H1 (cell line): ENCODE measurements around the gene CDC14B. TPM values are rescaled to one million over a fixed set of nuclear protein-coding genes. Genes with fewer than 3 reads are reported as not detected.
A peak's percentile ranks its signal among the peaks of the same experiment; 100 is the strongest.

Experiments used
- CTCF ChIA-PET: fragments of 300-600 bp; sonication (Branson Sonifier 250); formaldehyde crosslinking; loops from one replicate; lab custom pipeline; 2021; ENCODE audit not compliant: partially characterized antibody; lab: Charles Lee
- POLR2A ChIA-PET: fragments of 300-600 bp; sonication (Branson Sonifier 250); formaldehyde crosslinking; loops from one replicate; lab custom pipeline; 2021; ENCODE audit warnings: inconsistent platforms; ENCODE audit not compliant: partially characterized antibody; lab: Charles Lee
- DNase-seq, 2 experiments: peaks; one replicate each; pipeline versions ENCODE4 v3.0.0 to v3.0.0-alpha.2; 2010 to 2022; ENCODE audit warnings: low spot score in 2 of 2, low read depth in 1 of 2, mixed read lengths in 1 of 2
- FAIRE-seq: peaks from 2 replicates; lab custom pipeline; 2011; peaks lifted over from hg19 to GRCh38; lab: Jason Lieb, UNC
- H2AFZ ChIP-seq: 2 replicates; pipeline ENCODE4 v1.8.1; 2012; ENCODE audit warnings: low read length, inconsistent platforms
- H2AK5ac ChIP-seq: 2 replicates; pipeline ENCODE4 v1.6.1; 2013; ENCODE audit warnings: low read depth, low read length
- H2BK120ac ChIP-seq: replicated peaks from 2 replicates; pipeline ENCODE3; 2013; ENCODE audit warnings: low read depth, low read length, inconsistent platforms
- H2BK12ac ChIP-seq: 2 replicates; pipeline ENCODE4 v1.6.1; 2013; ENCODE audit warnings: low read depth, low read length
- H2BK15ac ChIP-seq: 2 replicates; pipeline ENCODE4 v1.6.1; 2013; ENCODE audit warnings: low read length
- H2BK20ac ChIP-seq: 2 replicates; pipeline ENCODE4 v1.6.1; 2013; ENCODE audit warnings: low read length
- H2BK5ac ChIP-seq: 2 replicates; pipeline ENCODE4 v1.6.1; 2013; ENCODE audit warnings: low read depth, low read length
- H3K14ac ChIP-seq: 2 replicates; pipeline ENCODE4 v1.6.1; 2013; ENCODE audit warnings: inconsistent platforms; ENCODE audit not compliant: insufficient read length
- H3K18ac ChIP-seq: 2 replicates; pipeline ENCODE4 v1.6.1; 2013; ENCODE audit warnings: low read length; ENCODE audit errors: extremely low read depth
- H3K23ac ChIP-seq: 2 replicates; pipeline ENCODE4 v1.6.1; 2013; ENCODE audit warnings: inconsistent platforms; ENCODE audit not compliant: insufficient read length
- H3K23me2 ChIP-seq: 2 replicates; pipeline ENCODE4 v1.6.1; 2013; ENCODE audit warnings: low read depth, low read length
- H3K27ac ChIP-seq: 2 replicates; pipeline ENCODE4 v1.6.1; 2011; ENCODE audit warnings: low read depth, low read length, inconsistent platforms
- H3K27me3 ChIP-seq, 4 experiments: replicated peaks in 1 of 4; 1 replicate in 1 of 4; 2 replicates in 3 of 4; pipeline versions ENCODE4 v1.6.1 to v1.8.1; 2011 to 2013; ENCODE audit warnings: low read length in 3 of 4, mild to moderate bottlenecking in 3 of 4, inconsistent platforms in 2 of 4, mixed read lengths in 2 of 4, moderate library complexity in 1 of 4; ENCODE audit not compliant: control insufficient read depth in 3 of 4, insufficient read depth in 3 of 4; ENCODE audit errors: extremely low read depth in 1 of 4
- H3K36me3 ChIP-seq, 4 experiments: 2 replicates each; pipeline versions ENCODE4 v1.6.1 to v1.8.1; 2011 to 2013; ENCODE audit warnings: mild to moderate bottlenecking in 4 of 4, low read length in 3 of 4, moderate library complexity in 2 of 4, control low read depth in 1 of 4, inconsistent platforms in 1 of 4; ENCODE audit not compliant: insufficient read depth in 4 of 4, control insufficient read depth in 2 of 4
- H3K4ac ChIP-seq: replicated peaks from 2 replicates; pipeline ENCODE3; 2013; ENCODE audit warnings: low read length, low read depth, mixed read lengths, inconsistent platforms; ENCODE audit not compliant: insufficient read length
- H3K4me1 ChIP-seq, 4 experiments: replicated peaks in 1 of 4; 1 replicate in 1 of 4; 2 replicates in 3 of 4; pipeline versions ENCODE4 v1.6.1 to v1.8.1; 2011 to 2013; ENCODE audit warnings: low read length in 3 of 4, inconsistent platforms in 2 of 4, mixed read lengths in 1 of 4; ENCODE audit not compliant: insufficient read depth in 4 of 4, control insufficient read depth in 3 of 4
- H3K4me2 ChIP-seq, 2 experiments: 2 replicates each; pipeline versions ENCODE4 v1.6.1 to v1.8.1; 2011 to 2013; ENCODE audit warnings: low read depth in 2 of 2, low read length in 2 of 2, control low read depth in 1 of 2, inconsistent platforms in 1 of 2, mild to moderate bottlenecking in 1 of 2; ENCODE audit not compliant: insufficient read depth in 1 of 2
- H3K4me3 ChIP-seq, 4 experiments: fragments of 200-600, 300-600 bp in 1 of 4; sonication (generic), shearing (Covaris generic), sonication (Bioruptor Twin) in 1 of 4; 2 replicates each; pipeline versions ENCODE4 v1.5.1 to v1.8.1; 2011 to 2016; ENCODE audit warnings: low read length in 4 of 4, low read depth in 3 of 4, control low read depth in 2 of 4, inconsistent platforms in 2 of 4, mild to moderate bottlenecking in 2 of 4, mixed read lengths in 1 of 4, moderate library complexity in 1 of 4; ENCODE audit not compliant: insufficient read depth in 2 of 4; ENCODE audit errors: extremely low read depth in 1 of 4
- H3K56ac ChIP-seq: replicated peaks from 2 replicates; pipeline ENCODE3; 2013; ENCODE audit warnings: low read depth, mild to moderate bottlenecking, mixed read lengths, low read length, inconsistent platforms; ENCODE audit not compliant: insufficient read length
- H3K79me1 ChIP-seq: 2 replicates; pipeline ENCODE4 v1.6.1; 2013; ENCODE audit warnings: low read depth, low read length, control low read depth
- H3K79me2 ChIP-seq, 2 experiments: 2 replicates each; pipeline versions ENCODE4 v1.6.1 to v1.8.1; 2012 to 2013; ENCODE audit warnings: low read length in 2 of 2, mild to moderate bottlenecking in 2 of 2, inconsistent platforms in 1 of 2; ENCODE audit not compliant: insufficient read depth in 2 of 2, control insufficient read depth in 1 of 2
- H3K9ac ChIP-seq, 4 experiments: replicated peaks in 1 of 4; 1 replicate in 1 of 4; 2 replicates in 3 of 4; pipeline versions ENCODE4 v1.6.1 to v1.8.1; 2011 to 2013; ENCODE audit warnings: low read depth in 3 of 4, low read length in 3 of 4, control low read depth in 2 of 4, mild to moderate bottlenecking in 2 of 4, moderate library complexity in 2 of 4, inconsistent platforms in 1 of 4; ENCODE audit errors: extremely low read depth in 1 of 4
- H3K9me3 ChIP-seq, 2 experiments: 2 replicates each; pipeline versions ENCODE4 v1.6.1 to v1.8.1; 2012 to 2013; ENCODE audit warnings: mild to moderate bottlenecking in 2 of 2, moderate library complexity in 2 of 2, control low read depth in 1 of 2, inconsistent platforms in 1 of 2, low read depth in 1 of 2, low read length in 1 of 2, mixed read lengths in 1 of 2; ENCODE audit not compliant: insufficient read depth in 2 of 2
- H4K20me1 ChIP-seq, 2 experiments: replicated peaks in 1 of 2; 2 replicates each; pipeline versions ENCODE3 to v1.8.1; 2011 to 2013; ENCODE audit warnings: inconsistent platforms in 2 of 2, low read length in 2 of 2, mild to moderate bottlenecking in 1 of 2; ENCODE audit not compliant: insufficient read depth in 2 of 2, control insufficient read depth in 1 of 2
- H4K5ac ChIP-seq: 2 replicates; pipeline ENCODE4 v1.6.1; 2013; ENCODE audit warnings: low read length, low read depth, mixed read lengths, inconsistent platforms; ENCODE audit not compliant: insufficient read length
- H4K8ac ChIP-seq: 2 replicates; pipeline ENCODE4 v1.8.0; 2013; ENCODE audit warnings: mild to moderate bottlenecking, moderate library complexity, low read length, inconsistent platforms; ENCODE audit not compliant: insufficient read depth; ENCODE audit errors: extremely low read depth
- H4K91ac ChIP-seq: replicated peaks from 2 replicates; pipeline ENCODE3; 2013; ENCODE audit warnings: low read length, mixed read lengths, inconsistent platforms; ENCODE audit not compliant: insufficient read length
- BCL11A ChIP-seq, 2 experiments: IDR thresholded peaks; one replicate each; pipeline ENCODE4 v1.6.1; 2011; ENCODE audit warnings: low read depth in 2 of 2, low read length in 2 of 2, mild to moderate bottlenecking in 2 of 2
- CHD1 ChIP-seq: IDR thresholded peaks from 2 replicates; pipeline ENCODE4 v1.6.1; 2012; ENCODE audit warnings: low read depth, low read length, improper control_type of control experiment
- CTBP2 ChIP-seq: IDR thresholded peaks from 2 replicates; pipeline ENCODE4 v1.7.0; 2011; ENCODE audit warnings: borderline replicate concordance, mild to moderate bottlenecking, moderate library complexity, mixed read lengths, low read length; ENCODE audit not compliant: insufficient read depth, insufficient read length
- E2F6 ChIP-seq: IDR thresholded peaks from 2 replicates; pipeline ENCODE4 v1.6.1; 2012; ENCODE audit warnings: inconsistent platforms
- EGR1 ChIP-seq: IDR thresholded peaks from 2 replicates; pipeline ENCODE4 v1.6.1; 2011; ENCODE audit warnings: low read depth, low read length, borderline replicate concordance
- EZH2 ChIP-seq: fragments of 200-600 bp; sonication (generic); IDR thresholded peaks from 2 replicates; pipeline ENCODE4 v1.7.1; 2012; ENCODE audit warnings: low read depth, mild to moderate bottlenecking, moderate library complexity, low read length, inconsistent platforms; ENCODE audit not compliant: severe bottlenecking
- FOSL1 ChIP-seq: IDR thresholded peaks from 2 replicates; pipeline ENCODE4 v1.6.1; 2011; ENCODE audit warnings: mild to moderate bottlenecking, low read depth, low read length, moderate library complexity; ENCODE audit not compliant: insufficient read depth
- HDAC6 ChIP-seq: IDR thresholded peaks from one replicate; pipeline ENCODE4 v1.7.1; 2012; ENCODE audit warnings: low read depth, mild to moderate bottlenecking, inconsistent platforms, low read length, moderate library complexity
- KDM4A ChIP-seq: IDR thresholded peaks from one replicate; pipeline ENCODE4 v1.7.1; 2012; ENCODE audit warnings: low read depth, mild to moderate bottlenecking, moderate library complexity, low read length, inconsistent platforms; ENCODE audit not compliant: severe bottlenecking
- POLR2AphosphoS5 ChIP-seq: IDR thresholded peaks from 2 replicates; pipeline ENCODE4 v1.6.1; 2011; ENCODE audit warnings: low read depth, low read length
- SP2 ChIP-seq: IDR thresholded peaks from 2 replicates; pipeline ENCODE4 v1.6.1; 2012; ENCODE audit warnings: mild to moderate bottlenecking, low read length, inconsistent platforms
- TAF7 ChIP-seq: optimal IDR thresholded peaks from 2 replicates; pipeline ENCODE3; 2011; ENCODE audit warnings: low read depth, mild to moderate bottlenecking, inconsistent platforms, low read length, moderate library complexity, borderline replicate concordance
- WGBS, 2 experiments: shearing (Covaris generic) in 1 of 2; methylation state at CpG; one replicate each; pipeline versions ENCODE4 v1.1.6 to v1.1.7; 2013 to 2015; ENCODE audit warnings: low lambda C conversion rate in 2 of 2, mixed read lengths in 2 of 2, inconsistent platforms in 1 of 2, low coverage in 1 of 2, missing lambda C conversion rate in 1 of 2; ENCODE audit not compliant: insufficient replicate concordance in 2 of 2, insufficient coverage in 1 of 2, insufficient read length in 1 of 2; ENCODE audit errors: extremely low coverage in 1 of 2, missing lambda C conversion rate in 1 of 2; 5-methylcytosine and 5-hydroxymethylcytosine counted together
- polyA plus RNA-seq, 7 experiments: library from polyadenylated mRNA; depleted of rRNA in 3 of 7; stranded (reverse) in 5 of 7; unstranded in 2 of 7; fragments of >200 nt in 5 of 7; fragments of 200-250 nt in 2 of 7; gene quantifications; 1 replicate in 5 of 7; 2 replicates in 1 of 7; 4 replicates in 1 of 7; pipeline versions ENCODE4 v1.2.1 to v1.2.3, GENCODE V29; 2011 to 2013; ENCODE audit warnings: missing spikeins in 2 of 7, mixed read lengths in 2 of 7
- total RNA-seq: library from RNA; stranded (reverse); fragmentation: NEBNext Ultra II Directional; extraction: Animal tissue kit (Norgen Biotek cat#: 25700); gene quantifications from 2 replicates; pipeline ENCODE4 v1.2.1, GENCODE V29; 2021

CDC14B gene
- total and polyA plus RNA-seq, 2 of the 8 experiments (the other 6 are each of a cell fraction or from before 2014, with no cell fraction given), result 17.2 to 44.6 TPM

GRCh38 chr9:96616817-96617438, 2.7 kb downstream of the CDC14B start:
- Histone ChIP-seq H3K79me2 (peaks cover 2 to 64% of the 10 kb centered on the region in 2 experiments; a peak in 2 of 4 replicates), H2BK15ac (no peak overlapping the region), H3K4ac (no peak overlapping the region), H2AK5ac (no peak overlapping the region), H3K9ac (no peak overlapping the region), H3K56ac (no peak overlapping the region), H3K14ac (no peak overlapping the region), H4K20me1 (peaks cover 17 to 21% of the 10 kb centered on the region in 2 experiments), H3K4me2 (no peak overlapping the region; a peak in 1 of 4 replicates), H3K27ac (no peak overlapping the region), H4K5ac (no peak overlapping the region), H3K9me3 (no peaks in the 10 kb centered on the region), H3K23ac (no peak overlapping the region), H2BK5ac (no peak overlapping the region), H3K27me3 (peaks cover 0 to 13% (median 6%) of the 10 kb centered on the region in 4 experiments; a peak in 5 of 7 replicates), H2BK20ac (no peak overlapping the region), H3K36me3 (no peaks in the 10 kb centered on the region), H3K18ac (no peak overlapping the region), H4K8ac (no peak overlapping the region), H3K4me1 (peaks cover 8 to 25% (median 15%) of the 10 kb centered on the region in 4 experiments), H2BK12ac (no peak overlapping the region), H2BK120ac (no peak overlapping the region), H2AFZ (no peak overlapping the region), H3K79me1 (peaks cover 13% of the 10 kb centered on the region), H3K4me3 (peak overlapping the region in 1 of 4 experiments; percentile 85; a peak in 1 of 8 replicates), H3K23me2 (peaks cover 17% of the 10 kb centered on the region), H4K91ac (no peak overlapping the region)
- 95% methylated on average over 7 of the region's 7 CpGs; no CpG with 5 or more reads in 1 of the 2 experiments for WGBS, 2 experiments
- ChIA-PET POLR2A (no interaction called here), CTCF (interaction anchor here (0.6 to 1.8 kb wide), 2 partner anchors 12 to 531 kb away, joined by 3 to 4 read pairs; no protein-coding TSS in a partner anchor)
- no peak for DNase-seq
- FAIRE-seq, result no peak
- TF ChIP-seq CHD1, result no peak
- TF ChIP-seq EZH2, result no peak
- TF ChIP-seq CTBP2, result no peak
- TF ChIP-seq SP2, result no peak
- no peak for TF ChIP-seq TAF7
- no peak for TF ChIP-seq KDM4A
- TF ChIP-seq FOSL1, result no peak
- no peak for TF ChIP-seq EGR1
- no peak for TF ChIP-seq E2F6
- no peak for TF ChIP-seq HDAC6
- no peak for TF ChIP-seq BCL11A (IDR thresholded peaks at IDR 0.05; ENCODE audit: low read depth in 2 of 2, low read length in 2 of 2)
- TF ChIP-seq POLR2AphosphoS5, result no peak
